Ammon's horn (tissue), 1 donor: ENCODE measurements around the gene KLHL1.

Experiments
- DNase-seq: peaks from one replicate; pipeline ENCODE4 v3.0.0-alpha.2; 2016; ENCODE audit warnings: low spot score

The KLHL1 gene

GRCh38 chr13:69866555-69866954, 241.7 kb downstream of the KLHL1 start:
- DNase-seq: no peak

GRCh38 chr13:69857183-69857821, 250.9 kb downstream of the KLHL1 start:
- DNase-seq: peak; percentile 46

GRCh38 chr13:69856331-69856730, 251.9 kb downstream of the KLHL1 start:
- DNase-seq: no peak

GRCh38 chr13:69828527-69828926, 279.7 kb downstream of the KLHL1 start:
- no peak for DNase-seq

- DNase-seq: no peak
Measured at GRCh38 chr13:69820180-69820579, 288.1 kb downstream of the KLHL1 start.

GRCh38 chr13:69817333-69817869, 290.9 kb downstream of the KLHL1 start:
- no peak for DNase-seq

GRCh38 chr13:69809152-69809551, 299.1 kb downstream of the KLHL1 start:
- no peak for DNase-seq

- DNase-seq: no peak
Measured at GRCh38 chr13:69796256-69796655, 312.0 kb downstream of the KLHL1 start.

GRCh38 chr13:69793783-69794453, 314.3 kb downstream of the KLHL1 start:
- no peak for DNase-seq

GRCh38 chr13:69776937-69777336, 331.3 kb downstream of the KLHL1 start:
- no peak for DNase-seq

GRCh38 chr13:69769608-69770007, 338.6 kb downstream of the KLHL1 start:
- no peak for DNase-seq

- no peak for DNase-seq
Measured at GRCh38 chr13:69761581-69761980, 346.7 kb downstream of the KLHL1 start.

GRCh38 chr13:69755101-69755500, 353.2 kb downstream of the KLHL1 start:
- DNase-seq: no peak

GRCh38 chr13:69751259-69751658, 357.0 kb downstream of the KLHL1 start:
- DNase-seq: no peak

- DNase-seq: no peak
Measured at GRCh38 chr13:69737129-69737935, 370.9 kb downstream of the KLHL1 start.

- DNase-seq: no peak
Measured at GRCh38 chr13:69721631-69722030, 386.6 kb downstream of the KLHL1 start.

GRCh38 chr13:69720278-69720983, 387.8 kb downstream of the KLHL1 start:
- no peak for DNase-seq

- DNase-seq: no peak
Measured at GRCh38 chr13:69706807-69707206, 401.4 kb downstream of the KLHL1 start.

GRCh38 chr13:69704311-69704710, 403.9 kb downstream of the KLHL1 start:
- no peak for DNase-seq

GRCh38 chr13:69690999-69691398, 417.3 kb downstream of the KLHL1 start:
- no peak for DNase-seq

GRCh38 chr13:69683921-69684686, 424.1 kb downstream of the KLHL1 start:
- no peak for DNase-seq
